GM21528 (cell line): Measurements from ENCODE around the gene TFR2.

ENCODE experiments used
- ATAC-seq: cut with Tn5 transposase; IDR thresholded peaks from one replicate; pipeline ENCODE4 v1.9.1; 2021; ENCODE audit warnings: mild to moderate bottlenecking, moderate library complexity; ENCODE audit not compliant: unreplicated experiment, low FRiP score

The TFR2 gene

GRCh38 chr7:100641463-100641859 is at the start of gene TFR2:
TSS of gene TFR2 (minus strand) at chr7:100641552. CDS start at chr7:100641509, 43 bp downstream.
- ATAC-seq: no peak

GRCh38 chr7:100689230-100690135 is 48.1 kb upstream of the TFR2 start:
- no peak for ATAC-seq

GRCh38 chr7:100688326-100688860 is 47.0 kb upstream of the TFR2 start:
- ATAC-seq: no peak

- no peak for ATAC-seq
Observed at GRCh38 chr7:100687751-100688300, 46.5 kb upstream of the TFR2 start.

GRCh38 chr7:100687261-100687660 is 45.9 kb upstream of the TFR2 start:
- ATAC-seq: no peak

DNA sequence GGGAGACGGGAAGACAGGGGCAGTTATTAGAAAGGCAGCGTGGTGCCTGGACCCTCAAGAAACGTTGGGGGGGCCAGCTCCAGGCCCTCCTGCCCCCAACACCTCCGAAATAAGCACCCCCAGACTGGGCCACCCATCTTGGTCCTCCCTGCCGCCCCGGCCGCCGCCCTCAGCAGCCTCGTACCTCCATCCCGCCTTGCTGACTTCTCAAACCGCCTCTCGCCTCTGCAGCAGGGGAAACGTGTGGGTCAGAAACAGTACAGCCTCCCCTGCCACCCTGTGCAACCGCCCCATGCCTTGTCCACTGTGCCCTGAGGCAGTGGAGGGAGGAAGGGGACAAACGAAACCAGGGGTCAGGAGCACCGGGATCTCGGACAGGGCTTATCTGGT is 45.5 kb upstream of the TFR2 start:
- ATAC-seq: no peak

GRCh38 chr7:100686201-100686821 is 45.0 kb upstream of the TFR2 start:
- ATAC-seq: no peak

- no peak for ATAC-seq
Observed at GRCh38 chr7:100685631-100686145, 44.3 kb upstream of the TFR2 start.

GRCh38 chr7:100685049-100685605 is 43.8 kb upstream of the TFR2 start:
- ATAC-seq: no peak

DNA sequence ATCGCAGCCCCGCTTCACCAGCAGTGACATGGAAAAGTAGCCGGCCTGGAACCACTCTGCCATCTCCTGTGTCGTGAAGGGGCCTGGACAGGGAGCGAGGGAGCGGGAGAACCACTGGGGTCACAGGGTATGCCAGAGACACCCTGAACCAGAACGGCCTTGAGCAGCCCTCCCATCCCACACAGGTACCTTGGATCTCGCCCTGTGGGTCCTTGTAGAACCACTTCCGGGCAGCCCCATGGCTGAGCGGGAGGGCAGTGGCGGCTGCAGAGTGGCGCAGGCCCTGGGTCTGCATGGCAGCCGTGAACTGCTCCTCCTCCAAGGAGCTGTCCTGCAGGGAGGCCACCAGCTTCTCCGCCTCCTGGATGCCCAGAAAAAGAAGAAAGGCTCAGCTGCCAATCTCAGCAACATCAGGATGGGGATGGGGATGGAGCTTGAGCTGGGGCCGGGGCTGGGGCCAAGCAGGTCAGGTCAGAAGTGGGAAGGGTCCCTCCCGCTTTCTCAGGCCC is 43.2 kb upstream of the TFR2 start:
- ATAC-seq: no peak

GRCh38 chr7:100683659-100684533 is 42.5 kb upstream of the TFR2 start:
- no peak for ATAC-seq

DNA sequence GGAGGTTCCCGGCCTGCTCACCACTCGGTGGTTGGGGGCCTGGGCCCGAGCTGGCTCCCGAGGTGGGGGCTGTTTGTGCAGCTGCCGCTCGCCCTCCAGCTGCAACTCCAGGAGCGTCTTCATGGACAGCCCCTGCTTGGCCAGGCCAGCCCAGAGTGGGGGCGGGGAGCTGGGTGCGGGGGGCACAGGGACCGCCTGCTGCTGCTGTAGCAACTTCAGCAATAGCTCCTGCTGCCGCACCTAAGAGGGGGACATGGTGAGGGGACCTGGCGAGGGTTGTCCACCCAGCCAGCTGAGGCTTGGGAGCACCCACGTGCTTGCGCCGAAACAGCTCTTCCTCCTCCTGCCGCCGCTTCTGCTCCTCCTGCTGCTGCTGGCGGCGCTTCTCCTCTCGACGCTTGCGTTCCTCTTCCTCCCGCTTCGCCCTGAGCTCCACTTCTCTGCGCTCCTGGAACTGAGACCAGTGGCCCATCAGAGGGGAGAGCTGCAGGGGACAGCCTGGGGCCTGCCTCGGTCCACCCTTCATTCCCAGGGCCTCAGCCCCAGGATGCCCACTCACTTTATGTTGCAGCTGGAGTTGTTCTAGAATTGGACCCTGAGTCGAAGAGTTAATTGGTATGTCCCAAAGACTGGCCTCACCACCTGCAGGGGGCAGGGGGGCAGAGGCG is 41.8 kb upstream of the TFR2 start:
- no peak for ATAC-seq

- ATAC-seq: no peak
Observed at GRCh38 chr7:100682228-100682741, 40.9 kb upstream of the TFR2 start.

GRCh38 chr7:100681491-100682227 is 40.3 kb upstream of the TFR2 start:
- no peak for ATAC-seq

GRCh38 chr7:100680576-100681271 is 39.4 kb upstream of the TFR2 start:
- ATAC-seq: no peak

DNA sequence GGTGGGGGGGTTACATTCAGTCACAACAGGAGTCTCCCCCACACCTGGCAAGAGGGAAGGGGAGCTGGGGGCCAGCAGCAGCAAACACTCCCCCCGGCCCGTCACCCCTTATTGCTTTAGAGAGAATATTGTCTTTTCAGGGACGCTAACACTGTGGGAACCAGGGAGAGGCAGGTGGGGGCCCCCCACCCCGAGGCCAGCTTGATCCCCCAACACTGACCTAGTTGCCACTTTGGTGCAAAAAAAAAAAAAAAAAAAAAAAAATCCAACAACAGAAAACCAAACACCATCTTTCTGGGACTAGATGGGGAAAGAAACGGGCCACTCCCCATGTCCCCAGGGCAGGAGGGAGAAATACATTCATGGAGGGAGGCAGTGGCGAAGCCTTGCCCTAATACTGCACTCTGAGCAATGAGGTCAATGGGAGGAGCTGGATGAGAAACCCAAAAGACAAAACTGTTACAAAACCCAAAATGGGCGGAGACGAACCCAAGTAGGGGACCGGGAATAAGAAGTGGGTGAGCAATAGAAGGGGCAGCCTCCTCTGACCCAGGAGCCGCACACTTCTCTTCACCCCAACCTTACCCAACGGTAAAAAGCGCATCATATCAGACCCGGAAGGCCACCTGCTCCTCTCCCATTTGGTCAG is 38.7 kb upstream of the TFR2 start:
- ATAC-seq: no peak
